Fibroblast of upper back skin (primary cell): ENCODE measurements around the gene STK4.

Experiments used
- DNase-seq: peaks from one replicate; pipeline ENCODE4 v3.0.0-alpha.2; 2013

Gene STK4

GRCh38 chr20:44955270-44955669 is 11.0 kb upstream of the STK4 start:
- no peak for DNase-seq

- no peak for DNase-seq
These were observed 9.9 kb upstream of the STK4 start for GRCh38 chr20:44956410-44956809.

GRCh38 chr20:44958276-44958675 is 8.0 kb upstream of the STK4 start:
- no peak for DNase-seq

GRCh38 chr20:44959082-44959637 is 7.2 kb upstream of the STK4 start:
- peak; percentile 21 for DNase-seq

- DNase-seq, result peak; percentile 32
These were observed 6.6 kb upstream of the STK4 start for GRCh38 chr20:44959638-44960102.

- DNase-seq, result peak; percentile 90
These were observed 6.0 kb upstream of the STK4 start, which contains the start of gene TOMM34 for GRCh38 chr20:44960103-44960852. TOMM34 (minus strand) TSS chr20:44960397; CDS start chr20:44960333, 64 bp downstream.

- peak; percentile 36 for DNase-seq
These were observed 5.1 kb upstream of the STK4 start for GRCh38 chr20:44961011-44961869.

- DNase-seq, result peak; percentile 52
These were observed 4.4 kb upstream of the STK4 start for GRCh38 chr20:44961870-44962267.

GRCh38 chr20:44962483-44962882 is 3.8 kb upstream of the STK4 start:
- no peak for DNase-seq

- no peak for DNase-seq
These were observed 2.7 kb upstream of the STK4 start for GRCh38 chr20:44963325-44964215.

- no peak for DNase-seq
These were observed 672 bp upstream of the STK4 start for GRCh38 chr20:44965651-44966029.

GRCh38 chr20:44967207-44967807 is 995 bp downstream of the STK4 start:
- DNase-seq, result no peak

- DNase-seq, result no peak
These were observed 3.1 kb downstream of the STK4 start for GRCh38 chr20:44969300-44969894.

- no peak for DNase-seq
These were observed 4.0 kb downstream of the STK4 start for GRCh38 chr20:44970243-44970757.

GRCh38 chr20:44973053-44973452 is 6.7 kb downstream of the STK4 start:
- peak; percentile 26 for DNase-seq

GRCh38 chr20:44976698-44977097 is 10.4 kb downstream of the STK4 start:
- no peak for DNase-seq

GRCh38 chr20:44979090-44979621 is 12.8 kb downstream of the STK4 start:
- no peak for DNase-seq

GRCh38 chr20:44981736-44982406 is 15.6 kb downstream of the STK4 start:
- DNase-seq, result no peak

GRCh38 chr20:44983093-44983674 is 16.9 kb downstream of the STK4 start:
- DNase-seq, result no peak

GRCh38 chr20:44988631-44989171 is 22.4 kb downstream of the STK4 start:
- no peak for DNase-seq
